Mammary epithelial cell (primary cell): ENCODE data around the gene CHI3L2.

Experiments
- CTCF ChIP-seq, 2 donors: IDR thresholded peaks in 1 of 2; conservative IDR thresholded peaks in 1 of 2; 2 replicates each; pipeline ENCODE4 v1.5.1; 2011 to 2012; ENCODE audit warnings: inconsistent platforms in 2 of 2, low read length in 2 of 2, mild to moderate bottlenecking in 2 of 2, control low read depth in 1 of 2, low read depth in 1 of 2; ENCODE audit not compliant: insufficient read depth in 1 of 2; ENCODE audit errors: extremely low read depth in 1 of 2
- EZH2 ChIP-seq: IDR thresholded peaks from 2 replicates; pipeline ENCODE4 v1.6.1; 2012; ENCODE audit warnings: low read length, inconsistent platforms, borderline replicate concordance

GRCh38 chr1:111219557-111220286 lies 7.8 kb upstream of the CHI3L2 start:
- no peak for TF ChIP-seq CTCF (conservative IDR thresholded peaks at IDR 0.05 in 1 of 2, IDR thresholded peaks at IDR 0.05 in 1 of 2; ENCODE audit: extremely low read depth in 1 of 2, insufficient read depth in 1 of 2, low read depth in 1 of 2, low read length in 2 of 2)
- no peak for TF ChIP-seq EZH2
